Sigmoid colon (tissue), 4 donors: ENCODE data around the gene MGRN1.

Experiments used
- POLR2AphosphoS5 ChIP-seq, 4 donors: sonication (generic); formaldehyde crosslinking; IDR thresholded peaks; one replicate each; pipeline ENCODE4 v1.6.1; 2017; ENCODE audit warnings: antibody characterized with exemption in 4 of 4
- TF ChIP-seq, protein P1 (sequence below), 4 experiments: fragments of 450-650 bp in 3 of 4; fragments of 200-600 bp in 1 of 4; IDR thresholded peaks; one replicate each; pipeline ENCODE4 v1.5.1; 2016 to 2019; ENCODE audit warnings: antibody characterized with exemption in 4 of 4, mild to moderate bottlenecking in 3 of 4, moderate library complexity in 2 of 4

DNA sequence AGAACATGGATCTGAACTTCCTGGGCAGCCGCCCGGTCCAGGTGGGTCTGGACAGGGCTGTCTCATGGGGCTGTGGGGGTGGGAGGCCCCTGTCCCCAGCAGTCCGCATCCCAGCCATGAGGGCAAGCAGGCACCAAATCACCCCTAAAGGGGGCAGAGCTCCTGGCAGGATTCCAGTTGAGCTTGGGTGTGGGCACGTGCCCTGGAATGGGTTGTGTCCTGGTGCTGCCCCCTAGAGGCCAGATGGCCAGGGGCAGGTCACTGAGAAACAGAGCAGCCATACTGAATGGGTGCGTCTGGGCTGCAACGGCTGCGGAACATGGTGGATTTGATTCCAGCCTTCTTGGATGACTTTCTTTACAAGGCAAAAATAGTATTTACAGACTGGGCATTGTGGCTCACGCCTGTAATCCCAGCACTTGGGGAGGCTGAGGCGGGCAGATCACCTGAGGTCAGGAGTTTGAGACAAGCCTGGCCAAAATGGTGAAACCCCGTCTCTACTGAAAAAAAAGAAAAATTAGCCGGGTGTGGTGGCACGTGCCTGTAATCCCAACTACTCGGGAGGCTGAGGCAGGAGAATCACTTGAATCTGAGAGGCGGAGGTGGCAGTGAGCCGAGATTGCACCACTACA is 25.9 kb downstream of the MGRN1 start:
- TF ChIP-seq, protein P1, sequence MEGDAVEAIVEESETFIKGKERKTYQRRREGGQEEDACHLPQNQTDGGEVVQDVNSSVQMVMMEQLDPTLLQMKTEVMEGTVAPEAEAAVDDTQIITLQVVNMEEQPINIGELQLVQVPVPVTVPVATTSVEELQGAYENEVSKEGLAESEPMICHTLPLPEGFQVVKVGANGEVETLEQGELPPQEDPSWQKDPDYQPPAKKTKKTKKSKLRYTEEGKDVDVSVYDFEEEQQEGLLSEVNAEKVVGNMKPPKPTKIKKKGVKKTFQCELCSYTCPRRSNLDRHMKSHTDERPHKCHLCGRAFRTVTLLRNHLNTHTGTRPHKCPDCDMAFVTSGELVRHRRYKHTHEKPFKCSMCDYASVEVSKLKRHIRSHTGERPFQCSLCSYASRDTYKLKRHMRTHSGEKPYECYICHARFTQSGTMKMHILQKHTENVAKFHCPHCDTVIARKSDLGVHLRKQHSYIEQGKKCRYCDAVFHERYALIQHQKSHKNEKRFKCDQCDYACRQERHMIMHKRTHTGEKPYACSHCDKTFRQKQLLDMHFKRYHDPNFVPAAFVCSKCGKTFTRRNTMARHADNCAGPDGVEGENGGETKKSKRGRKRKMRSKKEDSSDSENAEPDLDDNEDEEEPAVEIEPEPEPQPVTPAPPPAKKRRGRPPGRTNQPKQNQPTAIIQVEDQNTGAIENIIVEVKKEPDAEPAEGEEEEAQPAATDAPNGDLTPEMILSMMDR (IDR thresholded peaks at IDR 0.05): peak in 3 of 4 experiments; percentile 43 to 58 (median 58)
- TF ChIP-seq POLR2AphosphoS5 (IDR thresholded peaks at IDR 0.05): peak in 1 of 4 donors; percentile 11
